ENCODE data around the gene KCNG2.

The KCNG2 gene

DNA sequence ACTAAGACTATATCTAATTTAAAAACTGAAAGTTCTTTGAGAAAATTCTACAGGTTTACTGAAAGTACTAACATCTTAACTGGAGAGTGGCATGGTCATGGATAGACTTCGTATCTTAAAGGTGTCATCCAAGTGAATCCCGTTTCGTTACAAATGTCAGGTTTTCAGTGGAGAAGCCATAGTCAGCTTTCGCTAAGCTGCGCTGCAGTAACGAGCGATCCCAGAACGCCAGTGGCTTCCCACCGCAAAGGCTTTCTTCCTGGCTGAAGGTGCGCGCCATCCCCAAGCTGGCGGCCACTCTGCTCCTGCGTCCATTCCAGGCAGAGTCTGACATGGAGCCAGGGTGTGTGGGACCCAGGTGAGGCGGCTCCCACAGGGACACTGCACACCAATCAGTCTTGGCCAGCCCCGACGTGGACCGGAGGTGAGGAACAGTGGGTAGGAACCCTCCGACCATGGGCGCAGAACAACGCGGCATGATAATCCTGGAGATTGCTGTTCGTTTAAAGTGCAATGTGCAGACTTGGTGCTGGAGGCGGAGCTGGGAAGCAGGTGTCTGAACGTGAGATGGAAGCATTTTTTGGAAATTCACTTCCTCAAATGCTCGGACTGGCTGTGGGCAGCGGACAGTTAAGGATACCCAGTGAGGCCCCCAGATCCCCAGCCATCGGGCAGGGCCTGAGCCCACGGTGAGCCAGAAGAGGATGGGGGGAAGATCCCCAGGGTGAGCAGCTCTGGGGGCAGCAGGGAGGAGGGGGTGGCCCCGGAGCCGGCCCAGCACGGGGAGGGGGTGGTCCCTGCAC lies 27.8 kb upstream of the KCNG2 start:
- no peak for DNase-seq

DNA sequence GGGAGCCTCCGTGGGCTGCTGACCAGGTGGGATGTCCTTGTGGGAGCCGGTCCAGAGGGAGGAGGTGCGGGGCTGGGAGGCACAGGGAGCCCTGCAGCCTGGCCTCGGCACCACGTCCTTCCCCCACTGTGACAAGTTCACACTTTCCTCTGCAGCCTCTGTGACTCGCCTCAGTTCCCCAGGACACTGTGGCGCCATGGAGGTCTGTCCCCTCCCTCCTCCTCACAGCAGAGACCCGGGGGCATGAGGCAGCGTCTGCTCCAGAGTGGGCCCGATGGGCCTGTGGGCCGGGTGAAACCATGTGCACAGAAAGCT lies 27.3 kb upstream of the KCNG2 start:
- no peak for DNase-seq

DNA sequence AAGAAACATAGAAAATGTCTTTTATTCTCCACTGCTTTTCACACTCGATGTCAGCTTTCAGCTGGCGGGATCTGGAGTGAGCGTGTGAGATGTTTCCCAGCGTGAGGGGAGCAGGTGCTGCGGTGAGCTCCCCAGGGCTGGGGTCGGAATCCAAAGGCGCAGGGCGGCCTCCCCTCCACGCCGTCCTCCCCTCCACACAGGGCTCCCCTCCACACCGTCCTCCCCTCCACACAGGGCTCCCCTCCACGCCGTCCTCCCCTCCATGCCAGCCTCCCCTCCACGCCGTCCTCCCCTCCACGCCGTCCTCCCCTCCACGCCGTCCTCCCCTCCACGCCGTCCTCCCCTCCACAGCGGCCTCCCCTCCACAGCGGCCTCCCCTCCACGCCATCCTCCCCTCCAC lies 26.9 kb upstream of the KCNG2 start:
- DNase-seq: no peak

DNA sequence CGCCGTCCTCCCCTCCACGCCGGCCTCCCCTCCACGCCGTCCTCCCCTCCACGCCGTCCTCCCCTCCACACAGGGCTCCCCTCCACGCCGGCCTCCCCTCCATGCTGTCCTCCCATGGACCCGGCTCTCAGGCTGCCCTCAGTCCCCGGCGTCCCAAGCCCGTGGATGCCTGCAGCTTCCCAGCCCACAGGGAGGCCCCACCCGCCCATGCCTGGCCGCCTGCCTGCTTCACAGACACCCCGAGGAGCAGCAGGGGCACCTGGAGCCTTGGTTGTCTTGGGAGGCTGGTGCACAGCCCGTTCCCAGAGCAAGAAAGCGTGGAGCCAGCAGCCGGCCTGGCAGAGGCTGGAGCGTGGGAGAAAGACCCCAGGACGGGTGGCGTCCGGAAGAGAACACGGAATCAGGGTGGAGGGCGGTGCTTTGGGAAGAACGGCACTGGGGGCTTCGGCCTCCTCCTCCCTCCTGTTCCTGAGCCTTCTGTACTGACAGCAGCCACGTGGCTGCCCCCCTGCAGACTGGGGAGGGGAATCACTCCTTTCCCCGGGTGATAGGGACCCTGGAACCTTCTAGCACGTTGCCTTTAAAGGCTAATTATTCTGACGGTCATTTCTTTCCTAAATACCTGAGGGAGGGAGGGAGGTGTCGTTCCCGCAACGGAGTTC lies 26.2 kb upstream of the KCNG2 start:
- DNase-seq: no peak

DNA sequence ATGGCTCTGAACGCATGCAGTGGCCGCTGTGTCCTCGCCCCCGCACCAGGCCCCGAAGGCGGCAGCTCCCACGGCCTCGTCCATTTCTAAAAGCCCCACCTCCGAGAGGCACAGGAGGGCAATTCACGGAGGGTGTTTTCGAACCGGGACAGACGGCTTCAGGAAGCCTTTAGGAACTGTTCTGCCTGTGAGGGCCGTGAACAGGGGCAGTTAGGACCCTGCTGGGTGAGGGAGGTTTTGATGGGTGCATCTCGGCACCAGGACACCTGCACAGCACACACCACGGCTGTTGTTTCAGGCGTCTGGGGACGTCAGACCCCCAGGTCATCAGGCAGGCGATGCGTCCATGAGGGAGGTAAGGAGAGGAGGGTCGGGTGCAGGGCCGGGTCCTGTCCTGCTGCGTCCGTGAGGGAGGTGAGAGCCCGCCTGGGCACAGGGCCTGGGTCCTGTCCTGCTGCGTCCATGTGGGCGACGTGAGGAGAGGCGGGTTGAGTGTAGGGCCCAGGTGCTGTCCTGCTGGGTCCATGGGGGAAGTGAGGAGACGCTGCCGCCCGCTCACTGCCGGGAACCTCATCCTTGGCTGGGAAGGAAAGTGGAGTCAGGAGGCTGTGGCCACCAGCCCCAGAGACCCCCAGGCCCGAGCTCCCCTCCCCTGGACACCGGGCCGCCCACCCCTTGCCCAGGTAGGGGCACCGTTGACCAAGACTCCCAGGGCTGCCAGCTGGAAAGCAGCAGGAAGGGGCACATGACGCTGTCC lies 25.5 kb upstream of the KCNG2 start:
- DNase-seq: no peak

DNA sequence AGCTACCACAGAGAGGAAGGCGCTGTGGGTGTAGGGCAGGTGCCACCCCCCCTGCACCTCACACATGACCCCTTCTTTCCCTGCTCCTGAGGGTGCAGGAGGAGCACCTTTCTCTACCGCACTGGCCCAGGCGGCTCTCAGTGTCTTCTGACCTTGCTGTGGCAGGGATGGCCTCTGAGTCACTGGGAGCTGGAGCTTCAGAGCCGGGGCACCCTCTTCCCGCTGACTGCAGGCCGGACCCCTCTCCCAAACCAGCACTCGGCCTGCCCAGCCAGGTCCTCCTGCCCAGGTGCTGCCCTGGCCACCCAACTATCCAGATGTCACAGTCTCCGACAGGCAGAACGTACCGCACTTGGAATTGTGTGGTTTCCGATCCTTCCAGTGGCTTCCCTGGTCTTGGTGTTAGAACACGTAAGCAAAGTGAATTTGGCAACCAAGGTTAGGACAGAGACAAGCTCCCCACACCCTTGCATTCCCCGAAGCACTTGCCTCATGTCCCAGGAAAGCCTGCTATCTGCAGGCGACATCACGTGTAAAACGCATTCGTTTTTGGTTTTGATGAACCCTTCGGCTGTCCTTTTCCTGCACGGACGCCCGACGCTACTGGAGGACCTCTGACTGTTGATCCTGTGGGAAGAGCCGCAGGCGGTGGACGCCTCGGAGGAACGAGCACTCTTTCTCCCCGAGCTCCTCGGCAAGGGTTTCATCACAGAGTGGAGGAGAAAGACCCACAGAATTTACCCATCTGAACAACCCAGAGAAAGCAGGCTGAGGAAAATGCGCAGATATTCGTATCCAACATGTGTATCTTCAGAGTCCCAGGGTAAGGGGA lies 24.7 kb upstream of the KCNG2 start:
- no peak for DNase-seq

DNA sequence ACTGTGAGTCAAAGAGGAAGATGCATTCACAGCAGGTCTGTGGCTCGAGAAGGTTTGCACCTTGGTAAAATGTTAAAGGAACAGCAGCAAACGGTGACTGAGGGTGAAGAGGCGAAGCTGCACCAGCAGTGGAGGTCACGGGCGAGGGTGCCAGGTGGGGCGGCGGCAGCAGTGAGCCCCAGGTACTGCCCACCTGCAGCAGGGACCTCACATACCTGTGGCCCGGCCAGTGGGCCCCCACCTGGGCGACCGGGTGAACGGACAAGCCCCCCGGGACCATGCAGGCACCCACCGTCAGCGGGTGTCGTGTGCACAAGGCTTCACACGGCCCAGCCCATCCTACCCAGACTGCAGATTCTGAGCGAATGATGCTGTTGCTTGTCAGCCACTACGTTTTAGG lies 23.6 kb upstream of the KCNG2 start:
- DNase-seq: no peak

DNA sequence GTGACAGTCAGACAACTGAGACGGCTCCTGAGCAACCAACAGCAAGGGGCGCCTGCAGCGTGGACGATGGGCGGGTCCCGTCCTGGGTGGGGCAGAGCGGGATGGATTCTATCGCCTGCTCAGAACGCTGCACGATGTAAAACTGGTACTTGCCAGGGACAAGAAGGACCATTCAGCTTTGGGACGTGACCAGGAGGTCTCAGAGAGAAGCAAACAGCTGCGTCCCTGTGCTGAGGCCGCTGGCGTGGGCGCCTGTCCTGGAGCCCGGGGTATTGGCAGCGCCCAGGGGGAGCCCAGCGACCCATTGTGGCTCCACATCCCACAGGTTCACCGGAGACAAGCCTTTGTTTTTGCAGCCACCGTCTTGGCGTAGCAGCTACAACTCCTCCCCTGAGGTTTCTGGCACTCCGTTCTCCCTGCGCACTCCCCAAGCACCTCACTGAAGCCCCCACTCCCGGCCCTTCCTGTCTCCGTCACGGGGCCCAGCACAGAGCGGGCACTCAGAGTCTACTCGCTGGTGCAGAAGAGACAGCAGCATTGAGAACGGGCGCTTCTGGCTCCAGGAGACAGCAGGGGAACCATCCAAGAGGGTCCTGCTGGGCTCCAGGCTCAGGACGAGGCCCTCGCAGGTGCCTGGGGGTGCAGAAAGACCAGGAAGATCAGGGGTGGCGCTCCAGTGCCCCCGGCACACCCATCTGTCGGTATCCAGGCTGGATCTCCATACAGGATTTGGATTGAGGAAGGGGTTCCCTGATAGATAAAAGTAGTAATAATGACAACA lies 22.1 kb upstream of the KCNG2 start:
- DNase-seq: no peak

DNA sequence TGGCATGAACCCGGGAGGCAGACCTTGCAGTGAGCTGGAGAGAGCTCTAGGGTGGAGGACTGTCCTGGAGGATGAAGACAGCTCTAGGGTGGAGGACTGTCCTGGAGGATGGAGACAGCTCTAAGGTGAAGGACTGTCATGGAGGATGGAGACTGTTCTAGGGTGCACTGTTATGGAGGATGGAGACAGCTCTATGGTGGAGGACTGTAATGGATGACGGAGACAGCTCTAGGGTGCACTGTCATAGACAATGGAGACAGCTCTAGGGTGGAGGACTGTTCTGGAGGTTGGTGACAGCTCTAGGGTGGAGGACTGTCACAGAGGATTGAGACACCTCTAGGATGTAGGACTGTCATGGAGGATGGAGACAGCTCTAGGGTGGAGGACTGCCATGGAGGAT lies 21.1 kb upstream of the KCNG2 start:
- DNase-seq: no peak

DNA sequence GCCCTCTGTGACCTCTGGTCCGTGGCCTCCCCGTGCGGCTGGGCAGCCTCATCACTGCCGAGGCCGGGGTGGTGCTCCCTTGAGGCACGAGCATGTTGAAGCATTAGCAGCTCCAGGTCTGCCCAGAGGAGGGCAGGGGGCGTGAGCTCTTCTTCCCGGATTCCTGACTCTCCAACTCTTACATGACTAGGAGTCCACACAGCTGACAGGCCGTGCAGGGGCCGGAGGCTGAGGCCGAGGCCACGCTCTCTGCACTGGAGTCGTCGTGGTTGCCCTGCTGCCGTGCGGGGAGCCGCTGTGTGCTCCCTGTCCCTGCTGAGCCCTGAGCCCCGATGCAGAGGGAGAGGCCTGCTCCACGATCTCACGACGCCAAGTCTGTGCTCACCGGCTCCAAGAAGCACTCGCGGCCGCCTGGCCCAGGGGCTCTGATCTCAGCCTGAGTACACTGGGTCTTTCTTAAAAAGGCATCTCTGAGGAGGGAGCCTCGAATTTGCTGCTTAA lies 19.4 kb upstream of the KCNG2 start:
- DNase-seq: no peak

DNA sequence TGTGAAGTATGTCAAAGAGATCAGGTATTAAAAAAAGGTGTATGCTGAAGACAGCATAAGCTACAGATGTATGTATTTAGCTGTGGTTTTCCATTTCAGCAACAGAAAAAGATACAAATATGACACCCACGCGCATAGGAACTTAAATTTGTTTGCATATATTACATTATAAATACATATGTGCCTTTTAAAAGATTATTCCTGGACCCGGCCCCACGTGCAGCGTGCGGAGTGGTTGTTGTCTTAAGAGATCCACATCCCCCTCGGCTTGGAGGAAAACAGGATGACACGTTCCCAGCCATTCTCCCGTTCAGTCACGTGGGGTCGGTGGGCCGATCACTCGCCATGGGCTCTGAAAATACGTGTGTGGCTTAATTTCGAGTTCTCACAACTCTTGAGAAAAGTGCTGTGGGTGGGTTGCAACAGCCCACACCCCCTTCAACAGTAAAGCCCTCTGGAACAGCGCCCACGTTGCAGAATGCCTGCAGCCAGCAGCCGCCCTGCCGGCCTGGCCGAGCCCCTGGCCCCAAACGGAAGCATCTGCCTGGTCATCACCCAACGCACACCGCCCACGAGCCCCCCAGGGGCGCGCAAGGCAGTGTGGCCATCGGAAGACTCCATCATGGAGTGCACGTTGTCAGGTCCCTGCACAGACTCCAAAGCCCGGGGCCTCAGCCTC lies 18.6 kb upstream of the KCNG2 start:
- no peak for DNase-seq

DNA sequence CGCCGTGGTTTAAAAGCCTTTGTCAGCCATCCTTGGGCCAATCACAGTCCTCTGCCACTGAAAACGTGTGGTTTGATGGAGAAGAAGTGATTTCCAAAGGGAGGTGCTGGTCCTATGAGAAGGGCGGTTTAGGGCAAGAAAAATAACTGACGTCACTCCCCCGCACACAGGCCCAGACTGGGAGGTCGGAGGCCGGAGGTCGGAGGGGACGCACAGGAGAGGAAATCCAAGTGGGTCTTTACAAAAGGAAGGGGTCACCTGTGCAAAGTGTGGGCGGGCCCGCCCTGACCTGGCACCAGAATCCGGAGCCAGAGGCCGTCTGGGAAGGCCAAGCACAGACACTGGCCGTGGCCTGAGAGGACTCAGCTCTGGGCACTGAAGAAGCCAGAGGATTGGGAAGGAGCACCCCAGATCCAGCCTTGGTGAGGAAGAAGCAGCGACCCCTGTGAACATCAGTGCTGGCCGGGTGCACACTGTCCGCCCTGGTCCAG lies 18.0 kb upstream of the KCNG2 start:
- DNase-seq: no peak

DNA sequence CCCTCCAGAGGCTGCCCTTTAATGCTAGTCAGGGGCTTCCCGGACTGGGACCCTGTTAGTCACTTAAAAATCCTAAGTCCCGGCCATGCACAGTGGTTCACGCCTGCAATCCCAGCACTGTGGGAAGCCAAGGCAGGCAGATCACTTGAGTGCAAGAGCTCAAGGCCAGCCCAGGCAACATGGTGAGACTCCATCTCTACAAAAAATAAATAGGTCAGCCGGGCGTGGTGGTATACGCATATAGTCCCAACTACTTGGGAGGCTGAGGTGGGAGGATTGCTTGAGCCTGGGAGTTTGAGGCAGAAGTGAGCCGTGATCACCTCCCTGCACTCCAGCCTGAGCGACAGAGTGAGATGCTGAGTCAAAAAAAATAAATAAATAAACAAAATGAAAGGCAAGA lies 17.2 kb upstream of the KCNG2 start:
- no peak for DNase-seq

DNA sequence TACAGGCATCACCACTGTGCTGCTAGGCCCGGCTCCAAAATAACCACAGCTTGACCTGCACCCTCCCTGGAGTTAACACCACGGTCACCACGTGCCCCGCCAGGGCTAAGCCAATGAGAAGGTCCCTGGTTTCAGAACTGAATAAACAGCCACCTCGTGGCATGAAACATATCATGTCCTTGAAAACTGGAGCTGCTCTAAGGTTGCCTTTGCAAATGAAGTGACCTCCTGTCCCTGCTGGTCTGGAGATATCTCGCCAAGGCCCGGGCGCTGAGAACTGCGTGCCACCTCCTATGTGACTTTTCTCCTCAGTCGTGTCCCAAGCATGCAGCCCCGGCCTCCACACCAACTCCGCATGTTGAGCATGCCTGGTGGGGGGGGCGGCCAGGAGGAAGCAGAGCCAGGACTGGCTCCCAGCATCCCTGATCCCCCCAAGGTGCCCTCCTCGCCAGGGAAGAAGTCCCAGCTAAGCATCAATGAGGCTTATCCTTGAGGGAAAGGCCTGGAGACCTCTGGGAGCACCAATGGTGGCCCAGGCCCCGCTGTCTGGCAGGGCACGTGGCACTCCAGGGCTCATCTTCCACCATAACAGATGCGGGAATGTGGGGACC lies 16.3 kb upstream of the KCNG2 start:
- DNase-seq: no peak

DNA sequence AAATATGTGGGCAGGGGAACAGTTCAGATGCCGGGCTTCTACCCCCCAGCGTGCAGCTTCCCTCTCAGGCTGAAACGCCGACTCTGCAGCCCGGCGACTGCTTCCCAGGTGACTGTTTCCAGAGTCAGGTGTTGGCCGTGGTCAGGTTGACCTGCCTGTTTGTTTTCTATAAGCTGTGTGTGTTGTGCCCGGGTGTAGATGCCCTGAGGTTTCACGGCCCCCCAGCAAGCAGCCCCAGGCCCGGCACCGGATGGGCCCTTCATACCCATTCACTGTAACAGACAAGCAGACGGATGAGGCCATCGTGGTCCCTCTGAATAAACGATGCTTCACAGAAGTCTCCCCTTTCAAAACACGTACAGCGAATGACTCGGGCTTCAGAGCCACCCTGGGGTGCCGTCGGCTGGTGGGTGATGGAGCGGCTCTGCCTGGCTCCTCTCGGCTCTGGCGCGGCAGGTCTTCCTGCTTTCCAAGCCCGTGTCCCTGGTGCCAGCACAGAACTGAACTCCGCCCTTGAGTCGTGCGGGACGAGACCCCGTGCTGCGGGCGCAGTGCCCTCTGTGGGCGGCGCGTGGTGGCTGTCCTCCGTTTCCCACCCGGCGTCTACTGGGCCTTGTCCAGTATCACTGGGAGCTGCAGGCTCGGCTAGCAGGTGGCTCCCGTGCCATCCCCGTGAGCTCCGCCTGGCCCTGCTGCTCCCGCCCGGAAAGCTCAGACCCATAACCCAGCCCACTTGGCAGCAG lies 15.0 kb upstream of the KCNG2 start:
- DNase-seq: no peak

DNA sequence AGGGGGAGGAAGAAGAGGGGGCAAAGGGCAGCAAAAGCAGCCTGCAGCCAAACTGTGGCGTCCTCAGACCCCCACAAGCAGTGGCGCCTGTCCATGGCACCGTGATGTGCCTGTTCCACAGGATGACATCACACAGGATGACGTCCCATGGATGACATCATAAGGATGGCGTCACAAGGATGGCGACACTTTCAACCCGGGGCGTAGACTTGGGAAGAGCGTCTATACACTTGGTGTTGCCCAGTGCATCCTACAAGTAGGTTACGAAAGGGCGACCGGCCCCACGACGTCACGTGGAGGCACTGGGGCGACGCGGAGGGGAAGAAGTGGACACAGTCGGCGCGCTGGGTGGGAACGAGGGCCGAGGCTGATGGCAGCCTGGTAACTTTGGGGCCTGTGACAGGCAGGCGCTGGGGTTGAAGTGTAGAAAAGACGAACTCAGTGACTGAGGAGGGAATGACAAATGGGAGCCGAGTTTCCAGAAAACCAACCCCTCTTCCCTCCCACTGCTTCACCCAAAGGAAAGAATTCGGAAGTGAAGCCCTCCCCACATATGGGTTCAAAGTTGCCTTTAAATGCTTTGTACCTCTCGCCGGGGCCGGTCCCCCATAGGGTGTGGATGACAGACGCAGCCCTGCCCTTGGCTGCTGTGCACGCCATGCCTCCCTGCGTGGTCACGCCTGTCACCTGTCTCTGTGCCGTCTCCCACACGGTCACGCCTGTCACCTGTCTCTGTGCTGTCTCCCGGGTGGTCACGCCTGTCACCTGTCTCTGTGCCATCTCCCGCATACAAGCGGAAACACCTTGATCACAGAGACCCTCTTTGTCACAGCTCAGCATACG lies 13.4 kb upstream of the KCNG2 start:
- no peak for DNase-seq

DNA sequence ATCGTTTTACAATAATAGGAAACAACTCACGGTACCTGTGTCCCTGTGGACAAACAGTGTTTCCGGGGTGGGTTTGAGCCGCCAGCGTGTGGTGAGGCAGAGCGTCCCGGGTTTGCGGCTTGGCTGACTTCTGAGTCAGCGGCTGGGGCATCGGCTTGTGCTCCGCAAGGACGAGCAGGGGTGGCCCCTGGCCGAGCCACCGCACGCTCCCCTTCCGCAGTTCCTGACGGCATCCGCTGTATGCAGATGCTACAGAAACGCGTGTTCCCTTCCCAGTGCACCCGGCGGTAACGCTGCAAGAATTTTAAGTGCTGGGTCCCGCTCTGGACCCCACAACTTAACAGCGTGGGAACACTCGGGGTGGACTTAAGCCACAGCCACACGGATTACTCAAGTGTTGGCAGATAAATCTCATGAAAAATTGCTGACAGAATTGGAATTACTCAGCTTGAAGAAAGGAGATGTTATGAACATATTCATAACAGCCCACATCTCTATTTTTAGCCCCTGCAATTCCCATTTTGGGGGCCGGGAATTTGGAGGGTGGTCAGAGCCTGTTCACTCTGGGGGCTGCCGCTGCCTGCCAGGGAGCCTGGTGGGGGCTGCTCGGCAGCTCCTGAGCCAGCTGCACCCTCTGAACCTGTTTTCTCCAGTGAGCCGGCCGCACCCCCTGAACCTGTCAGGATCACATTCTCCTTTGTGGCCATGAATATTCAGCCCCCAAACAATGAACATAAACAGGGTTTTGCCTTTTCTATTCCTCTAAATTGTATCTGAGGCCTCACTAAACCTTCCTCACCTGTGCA lies 12.6 kb upstream of the KCNG2 start:
- DNase-seq: no peak

DNA sequence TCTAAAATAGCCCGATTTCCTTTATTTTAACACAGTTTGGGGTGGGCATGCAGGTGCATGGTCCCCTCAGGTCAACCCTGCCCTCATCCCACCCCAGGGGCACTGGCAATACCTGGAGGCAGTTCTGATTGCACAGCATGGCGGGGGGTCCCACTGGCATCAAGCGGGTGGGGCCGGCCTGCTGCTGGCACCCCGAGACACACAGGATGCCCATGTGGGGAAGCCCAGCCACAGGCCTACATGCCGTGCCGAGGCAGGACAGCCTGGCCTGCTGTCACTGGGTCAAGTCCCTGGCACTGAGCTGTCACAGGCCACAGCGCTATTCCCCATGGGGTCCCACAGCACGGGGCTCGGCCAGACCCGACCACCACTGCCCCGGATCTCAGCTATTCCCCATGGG lies 11.9 kb upstream of the KCNG2 start:
- no peak for DNase-seq

Data from CD4-positive, alpha-beta T cell treated with Interferon gamma for 1 hour (primary cell).